Brain microvascular endothelial cell (primary cell): ENCODE measurements around the gene USP49.
"Not testable (repeated sequence)": the region's sequence is repeated elsewhere in the genome, so short reads cannot be mapped to it uniquely, and the experiment has no call there.

Experiments used
- DNase-seq: peaks from one replicate; pipeline ENCODE4 v3.0.0-alpha.2; 2020
- H3K27ac ChIP-seq: fragments of 250-450 bp; sonication (Bioruptor Pico); 2 replicates; pipeline ENCODE4 v1.5.1; 2020; ENCODE audit warnings: mild to moderate bottlenecking, moderate library complexity
- H3K27me3 ChIP-seq: fragments of 250-450 bp; sonication (Bioruptor Pico); replicated peaks from 2 replicates; pipeline ENCODE4 v1.5.1; 2020; ENCODE audit warnings: mild to moderate bottlenecking
- H3K36me3 ChIP-seq: fragments of 250-450 bp; sonication (Bioruptor Pico); replicated peaks from 2 replicates; pipeline ENCODE4 v1.5.1; 2020; ENCODE audit warnings: mild to moderate bottlenecking
- H3K4me3 ChIP-seq: 2 replicates; pipeline ENCODE4 v1.5.1; 2011; ENCODE audit warnings: low read depth, mild to moderate bottlenecking, control low read depth, low read length, moderate library complexity
- in situ Hi-C: cut with HindIII; loops from 2 replicates; pipeline ENCODE4 v1.10.0; 2017; ENCODE audit warnings: low sequenced_read_pairs, low pct_ligation_motif_present
- TF ChIP-seq, protein P1 (sequence below): IDR thresholded peaks from 2 replicates; pipeline ENCODE4 v1.5.1; 2011; ENCODE audit warnings: low read depth, mild to moderate bottlenecking, moderate library complexity, low read length, control low read depth, inconsistent platforms; ENCODE audit errors: missing control alignments

Gene USP49

DNA sequence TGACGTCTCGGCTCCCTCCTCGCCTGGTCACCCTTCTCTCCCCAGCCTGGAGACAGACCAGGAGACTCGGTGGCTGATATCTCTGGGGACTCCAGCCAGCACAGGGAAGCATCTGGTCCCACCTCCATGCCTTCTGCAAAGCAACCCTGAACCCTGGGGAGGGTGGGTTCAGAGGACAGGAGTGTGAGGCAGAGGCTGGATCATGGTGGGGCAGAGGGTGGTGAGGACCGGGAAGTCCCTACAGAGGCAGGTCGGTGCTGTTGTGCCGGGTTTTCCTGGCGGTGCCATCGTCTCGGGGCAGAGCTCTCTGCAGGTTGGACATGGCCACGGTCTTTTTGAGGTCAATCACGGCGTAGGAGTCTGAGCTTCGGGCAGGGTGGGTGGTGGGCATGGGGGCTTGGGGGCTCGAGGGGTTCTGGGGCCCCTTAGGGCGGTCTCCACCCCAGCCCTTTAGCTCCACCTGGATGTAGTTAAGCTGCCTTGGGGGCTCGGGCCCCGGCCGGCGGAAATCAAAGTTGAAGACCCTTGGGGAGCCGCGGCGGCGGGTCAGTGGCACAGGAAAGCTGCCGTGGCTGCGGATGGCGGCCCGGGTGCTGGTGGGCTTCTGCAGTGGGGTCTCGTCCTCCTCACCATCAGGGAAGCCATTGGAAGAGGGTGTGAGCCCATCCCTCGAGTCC is 124.7 kb downstream of the USP49 start:
- in situ Hi-C loops: no loop called here
- no peak for DNase-seq
- Histone ChIP-seq H3K27me3 (no peaks in the 10 kb centered on the region), H3K27ac (no peak overlapping the region), H3K36me3 (peaks cover 13% of the 10 kb centered on the region), H3K4me3 (no peak overlapping the region)
- TF ChIP-seq, protein P1, sequence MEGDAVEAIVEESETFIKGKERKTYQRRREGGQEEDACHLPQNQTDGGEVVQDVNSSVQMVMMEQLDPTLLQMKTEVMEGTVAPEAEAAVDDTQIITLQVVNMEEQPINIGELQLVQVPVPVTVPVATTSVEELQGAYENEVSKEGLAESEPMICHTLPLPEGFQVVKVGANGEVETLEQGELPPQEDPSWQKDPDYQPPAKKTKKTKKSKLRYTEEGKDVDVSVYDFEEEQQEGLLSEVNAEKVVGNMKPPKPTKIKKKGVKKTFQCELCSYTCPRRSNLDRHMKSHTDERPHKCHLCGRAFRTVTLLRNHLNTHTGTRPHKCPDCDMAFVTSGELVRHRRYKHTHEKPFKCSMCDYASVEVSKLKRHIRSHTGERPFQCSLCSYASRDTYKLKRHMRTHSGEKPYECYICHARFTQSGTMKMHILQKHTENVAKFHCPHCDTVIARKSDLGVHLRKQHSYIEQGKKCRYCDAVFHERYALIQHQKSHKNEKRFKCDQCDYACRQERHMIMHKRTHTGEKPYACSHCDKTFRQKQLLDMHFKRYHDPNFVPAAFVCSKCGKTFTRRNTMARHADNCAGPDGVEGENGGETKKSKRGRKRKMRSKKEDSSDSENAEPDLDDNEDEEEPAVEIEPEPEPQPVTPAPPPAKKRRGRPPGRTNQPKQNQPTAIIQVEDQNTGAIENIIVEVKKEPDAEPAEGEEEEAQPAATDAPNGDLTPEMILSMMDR: no peak

DNA sequence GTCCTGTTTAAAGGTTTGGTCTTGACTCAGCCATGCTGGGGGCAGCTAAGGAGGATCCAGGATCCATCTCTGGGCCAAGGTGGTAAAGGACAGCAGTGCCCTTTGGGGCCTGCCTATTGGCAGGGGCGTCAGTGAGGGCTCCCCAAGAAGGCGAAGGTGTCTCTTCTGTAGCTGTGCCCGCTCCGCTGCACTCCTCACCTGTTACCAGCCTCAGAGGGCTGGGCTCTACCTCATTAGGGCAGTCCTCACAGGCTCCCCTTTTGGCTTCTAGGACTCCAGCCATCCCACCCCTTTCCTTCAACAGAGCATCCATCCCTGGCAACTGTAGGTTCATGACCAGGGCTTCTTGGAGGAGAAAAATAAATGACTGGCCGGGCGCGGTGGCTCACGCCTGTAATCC is 125.8 kb downstream of the USP49 start:
- no peaks in the 10 kb centered on the region for H3K27me3 ChIP-seq
- H3K27ac ChIP-seq: no peak overlapping the region
- in situ Hi-C loops: no loop called here
- DNase-seq: no peak
- TF ChIP-seq, protein P1: no peak
- no peak overlapping the region for H3K4me3 ChIP-seq
- H3K36me3 ChIP-seq: peaks cover 9% of the 10 kb centered on the region

DNA sequence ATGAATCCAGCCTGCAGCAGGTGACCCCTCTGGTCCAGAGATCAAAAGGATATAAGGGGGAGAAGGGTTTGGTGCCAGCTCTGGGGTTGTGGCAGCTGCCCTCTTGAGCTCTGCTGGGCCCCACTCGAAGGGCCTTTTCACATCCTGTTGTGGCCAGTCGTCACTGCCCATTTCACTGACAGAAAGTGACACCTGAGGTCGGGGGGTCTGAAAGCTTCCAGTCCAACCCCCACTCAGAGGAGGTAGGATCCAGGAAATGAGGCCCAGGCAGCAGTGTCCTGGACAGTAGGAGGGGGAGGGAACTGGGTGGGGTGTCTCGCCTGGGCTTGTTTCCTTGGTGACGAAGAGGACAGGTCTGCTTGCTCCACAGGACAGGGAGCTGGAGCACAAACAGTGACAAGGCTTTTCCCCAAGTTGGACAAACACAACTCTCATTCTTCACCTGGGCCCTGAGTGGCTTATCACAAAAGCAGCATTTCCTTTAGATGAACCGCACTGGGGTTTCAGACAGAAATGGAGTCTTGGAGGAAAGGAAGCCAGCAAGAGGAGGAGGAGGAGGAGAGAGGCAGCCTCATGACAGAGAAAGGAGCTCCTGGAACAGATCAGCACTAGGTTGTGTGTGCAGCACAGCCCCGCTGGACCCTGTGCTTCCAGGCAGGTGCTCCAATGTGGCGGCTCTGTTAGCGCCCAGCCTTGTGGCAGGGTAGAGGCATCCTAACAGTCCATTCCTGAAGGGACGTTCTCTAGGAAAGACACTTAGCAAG is 126.4 kb downstream of the USP49 start:
- no peaks in the 10 kb centered on the region for H3K27me3 ChIP-seq
- peaks cover 9% of the 10 kb centered on the region for H3K36me3 ChIP-seq
- no peak for DNase-seq
- TF ChIP-seq, protein P1: no peak
- in situ Hi-C loops: no loop called here
- H3K27ac ChIP-seq: no peak overlapping the region
- no peak overlapping the region for H3K4me3 ChIP-seq

DNA sequence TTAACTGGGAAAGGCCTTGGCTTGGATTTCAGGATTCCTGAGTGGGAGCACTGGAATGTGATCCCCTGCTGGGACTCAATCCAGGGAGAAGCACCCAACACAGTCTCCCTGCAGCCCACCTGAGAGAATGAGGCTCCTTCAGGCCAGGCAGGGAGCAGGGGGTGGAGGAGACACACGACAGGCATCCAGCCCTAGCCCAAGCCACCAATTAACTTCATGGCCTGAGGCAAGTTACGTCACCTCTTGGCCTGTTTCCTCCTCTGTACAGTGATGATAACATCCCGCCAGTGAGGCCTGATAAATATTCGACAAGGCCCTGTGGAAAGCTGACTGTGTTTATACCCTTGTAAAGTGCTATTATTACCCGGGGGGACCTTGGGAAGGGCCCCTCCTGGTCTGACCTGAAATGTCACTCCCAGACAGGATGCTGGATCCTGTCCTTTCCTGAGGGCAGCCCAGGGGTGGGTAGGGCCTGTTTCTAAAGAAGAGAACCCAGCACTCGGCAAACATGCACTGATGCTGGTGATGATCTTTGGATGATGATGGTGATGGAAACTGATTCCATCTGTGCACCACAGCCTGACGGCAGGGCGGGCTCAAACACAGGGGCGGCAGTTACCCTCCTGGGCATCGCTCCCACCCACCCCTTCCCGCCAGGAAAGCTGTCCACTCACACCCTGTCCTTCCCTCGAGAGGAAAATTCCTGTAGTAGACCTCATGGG is 127.9 kb downstream of the USP49 start:
- no peaks in the 10 kb centered on the region for H3K27me3 ChIP-seq
- no peak overlapping the region for H3K4me3 ChIP-seq
- peaks cover 4% of the 10 kb centered on the region for H3K36me3 ChIP-seq
- DNase-seq: peak; percentile 59
- TF ChIP-seq, protein P1: no peak
- in situ Hi-C loops: no loop called here
- H3K27ac ChIP-seq: no peak overlapping the region

DNA sequence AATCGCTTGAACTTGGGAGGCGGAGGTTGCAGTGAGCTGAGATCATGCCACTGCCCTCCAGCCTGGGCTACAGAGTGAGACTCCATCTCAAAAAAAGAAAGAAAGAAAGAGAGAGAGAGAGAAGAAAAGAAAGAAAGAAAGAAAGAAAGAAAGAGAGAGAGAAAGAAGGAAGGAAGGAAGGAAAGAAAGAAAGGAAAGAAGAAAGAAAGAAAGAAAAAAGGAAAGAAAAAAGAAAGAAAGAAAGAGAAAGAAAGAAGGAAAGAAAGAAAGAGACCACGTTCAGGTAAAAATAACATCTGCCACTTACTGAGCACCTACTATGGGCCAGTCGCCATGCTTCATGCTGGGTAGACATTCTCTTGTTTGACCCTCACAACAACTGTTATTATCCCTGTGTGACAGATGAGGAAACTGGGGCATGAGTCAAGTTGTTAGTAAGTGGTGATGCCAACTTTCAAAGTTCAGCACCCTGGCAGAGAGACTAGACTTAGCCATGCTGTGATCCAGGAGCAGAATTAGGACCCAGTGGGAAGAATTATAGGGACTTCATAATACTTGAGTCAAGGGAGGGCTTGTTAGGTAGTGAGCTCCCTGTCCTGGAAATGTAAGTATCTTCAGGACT is 129.0 kb downstream of the USP49 start:
- in situ Hi-C loops, H3K36me3 ChIP-seq, H3K27ac ChIP-seq, H3K27me3 ChIP-seq, H3K4me3 ChIP-seq, DNase-seq: not testable (repeated sequence)

DNA sequence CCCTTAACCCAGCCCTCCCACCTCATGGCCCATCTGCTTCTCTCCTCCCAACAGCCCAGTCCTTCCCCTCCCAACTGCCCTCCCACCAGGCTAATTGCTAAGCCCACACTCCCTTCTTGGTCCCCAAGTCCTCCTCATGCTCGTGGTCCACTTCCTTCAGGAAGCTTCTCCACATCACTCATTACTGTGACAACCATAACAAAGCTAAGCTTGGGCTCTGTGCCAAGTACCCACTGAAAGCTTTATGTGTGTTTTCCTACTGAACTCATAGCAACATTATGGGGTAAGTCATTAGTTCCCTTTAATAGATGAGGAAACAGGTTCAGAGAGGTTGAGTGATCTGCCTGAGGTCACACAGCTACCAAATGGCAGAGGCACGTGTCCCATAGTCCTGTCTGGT is 131.7 kb downstream of the USP49 start:
- H3K27me3 ChIP-seq: no peaks in the 10 kb centered on the region
- no peak overlapping the region for H3K27ac ChIP-seq
- no peak overlapping the region for H3K4me3 ChIP-seq
- no peak for DNase-seq
- in situ Hi-C loops: no loop called here
- H3K36me3 ChIP-seq: no peaks in the 10 kb centered on the region
- TF ChIP-seq, protein P1: no peak
